ENCODE data around the gene AOPEP. TPM values are rescaled to one million over a fixed set of nuclear protein-coding genes. Genes with fewer than 3 reads are reported as not detected.
"Not testable (repeated sequence)": the region's sequence is repeated elsewhere in the genome, so short reads cannot be mapped to it uniquely, and the experiment has no call there.

Gene AOPEP
- total RNA-seq, 1 donor from 2014 or later, result 32.1 TPM

DNA sequence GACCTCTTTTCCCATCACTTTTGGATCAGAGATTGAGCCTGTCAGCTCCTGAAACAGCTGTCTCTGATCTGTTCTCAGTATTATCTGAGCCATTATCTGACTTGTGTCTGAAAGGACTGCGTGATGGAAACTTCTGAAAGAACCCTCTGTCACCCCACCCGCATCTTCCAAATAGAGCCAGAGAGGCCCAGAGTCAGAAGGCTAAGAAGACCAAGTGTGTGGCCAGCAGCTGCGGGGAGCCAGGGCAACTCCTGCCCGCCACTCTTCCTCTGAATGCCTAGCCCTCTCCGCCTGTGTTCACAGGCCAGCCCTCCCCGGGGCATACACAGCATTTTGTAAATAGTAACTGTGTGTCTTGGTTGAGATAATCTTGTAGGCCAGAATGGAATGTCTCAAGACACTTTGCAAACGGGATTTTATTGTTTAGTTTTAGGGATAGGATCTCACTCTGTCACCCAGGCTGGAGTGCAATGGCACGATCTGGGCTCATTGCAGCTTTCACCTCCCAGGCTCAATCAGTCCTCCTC lies 92.7 kb downstream of the AOPEP start:
- DNase-seq, result no peak

DNA sequence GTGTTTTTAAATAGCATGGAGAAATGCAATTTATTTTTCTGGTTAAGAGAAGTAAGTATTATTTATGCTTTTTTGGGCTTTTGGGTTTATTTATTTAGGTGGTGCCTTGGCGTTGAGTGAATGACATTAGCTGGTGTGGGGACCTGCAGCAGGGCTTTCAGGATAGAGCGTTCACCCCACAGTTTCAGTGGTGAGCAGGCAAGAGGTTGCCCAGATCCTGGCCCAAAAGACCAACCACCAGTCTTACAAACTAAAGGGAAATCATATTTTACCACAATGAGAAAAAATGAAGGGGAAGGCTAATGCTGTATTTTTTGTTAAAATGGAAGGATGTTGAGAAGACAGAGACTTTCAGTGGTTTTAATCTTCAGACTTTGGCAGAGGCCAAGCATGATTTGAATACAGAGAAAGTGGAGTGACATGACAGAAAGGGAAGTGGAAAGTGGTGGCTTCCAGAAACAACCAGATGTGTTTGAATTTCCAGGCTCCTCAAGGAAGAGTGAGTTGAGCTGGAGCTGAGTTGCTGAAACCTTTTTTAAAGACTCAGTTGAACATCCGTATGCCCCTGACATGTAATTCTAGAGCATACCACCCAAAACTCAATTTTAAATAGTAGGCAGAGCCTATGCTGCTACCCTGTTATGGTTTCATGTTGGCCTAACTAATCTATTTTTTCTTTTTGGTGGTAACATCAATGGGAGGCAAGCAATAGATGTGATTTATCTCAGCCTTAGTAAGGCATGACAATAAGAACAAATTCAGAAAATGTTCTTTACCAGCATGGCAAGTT lies 94.8 kb downstream of the AOPEP start:
- no peak for DNase-seq

- no peak for DNase-seq
These were observed 95.8 kb downstream of the AOPEP start for GRCh38 chr9:94822273-94822672.

GRCh38 chr9:94823710-94824109 lies 97.2 kb downstream of the AOPEP start:
- no peak for DNase-seq

DNA sequence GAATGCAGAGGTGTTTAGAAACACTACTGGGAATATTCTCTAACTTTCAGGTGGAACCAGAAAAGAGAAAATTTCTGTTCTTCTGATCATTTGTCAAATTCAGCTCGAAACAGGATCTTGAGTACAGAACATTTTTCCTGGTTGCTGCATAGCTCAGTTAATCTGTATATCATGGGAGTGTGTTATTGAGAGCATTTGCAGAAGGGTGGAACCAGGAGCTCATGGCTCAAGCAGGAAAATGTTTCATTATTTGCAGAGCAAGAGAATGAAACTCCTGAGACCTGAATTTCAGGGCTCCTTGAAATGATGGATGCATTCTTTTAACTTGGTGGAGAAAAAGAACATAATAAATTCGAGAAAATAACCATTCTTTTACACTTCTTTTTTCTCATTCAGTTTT lies 97.9 kb downstream of the AOPEP start:
- DNase-seq, result no peak

- no peak for DNase-seq
These were observed 98.6 kb downstream of the AOPEP start for GRCh38 chr9:94824913-94825610.

GRCh38 chr9:94825611-94825958 lies 99.1 kb downstream of the AOPEP start:
- DNase-seq, result no peak

GRCh38 chr9:94826044-94826443 lies 99.5 kb downstream of the AOPEP start:
- no peak for DNase-seq

DNA sequence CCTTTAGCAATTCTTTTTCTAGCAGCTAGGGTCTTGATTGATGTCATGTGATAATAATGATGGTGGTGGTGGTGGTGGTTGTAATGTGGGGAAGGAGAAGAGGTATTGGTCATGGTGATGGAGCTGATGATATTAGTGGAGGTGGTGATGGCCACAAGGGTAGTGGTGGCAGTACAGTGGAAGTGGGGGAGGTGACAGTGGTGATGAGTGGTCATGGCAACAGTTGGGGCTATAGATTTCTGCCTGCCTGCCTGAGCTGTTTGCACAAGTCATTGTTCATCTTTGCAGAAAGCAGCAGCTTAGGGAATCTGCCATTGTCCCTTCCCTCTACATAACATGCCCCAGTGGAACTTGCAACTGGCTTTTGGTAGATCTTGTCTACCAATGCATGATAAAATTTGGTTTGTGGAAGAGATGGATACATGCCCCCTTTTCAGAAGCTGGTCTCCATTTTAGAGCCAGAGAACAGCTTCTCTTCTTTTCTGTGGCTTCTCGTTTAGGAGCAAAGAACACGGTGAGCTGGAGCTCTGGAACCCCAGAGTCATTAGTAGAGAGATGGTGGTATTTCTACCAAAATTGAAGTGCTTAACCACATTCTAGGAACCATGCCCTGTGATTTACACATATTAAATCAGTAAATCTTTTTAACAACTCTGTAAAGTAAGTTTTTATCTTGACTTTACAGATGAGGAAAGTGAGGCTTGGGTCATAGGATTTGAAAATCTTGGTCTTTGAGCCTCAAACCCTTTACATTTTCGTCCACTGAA lies 100.3 kb downstream of the AOPEP start:
- DNase-seq, result no peak

GRCh38 chr9:94827584-94828304 lies 101.2 kb downstream of the AOPEP start:
- DNase-seq, result no peak

GRCh38 chr9:94829380-94830070 lies 103.0 kb downstream of the AOPEP start:
- DNase-seq, result no peak

DNA sequence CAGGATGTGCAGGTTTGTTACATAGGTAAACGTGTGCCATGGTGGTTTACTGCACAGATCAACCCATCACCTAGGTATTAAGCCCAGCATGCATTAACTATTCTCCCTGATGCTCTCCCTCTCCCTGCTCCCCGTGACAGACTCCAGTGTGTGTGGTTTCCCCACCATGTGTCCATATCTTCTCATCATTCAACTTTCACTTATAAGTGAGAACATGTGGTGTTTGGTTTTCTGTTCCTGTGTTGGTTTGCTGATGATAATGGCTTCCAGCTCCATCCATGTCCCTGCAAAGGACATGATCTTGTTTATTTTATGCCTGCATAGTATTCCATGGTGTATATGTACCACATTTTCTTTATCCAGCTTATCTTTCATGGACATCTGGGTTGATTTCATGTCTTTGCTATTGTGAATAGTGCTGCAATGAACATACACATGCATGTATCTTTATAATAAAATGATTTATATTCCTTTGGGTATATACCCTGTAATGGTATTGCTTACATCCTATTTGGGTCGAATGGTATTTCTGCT lies 103.6 kb downstream of the AOPEP start:
- DNase-seq, result not testable (repeated sequence)

GRCh38 chr9:94833802-94834201 lies 107.3 kb downstream of the AOPEP start:
- DNase-seq, result no peak

- no peak for DNase-seq
These were observed 110.9 kb downstream of the AOPEP start for GRCh38 chr9:94837404-94837803.

DNA sequence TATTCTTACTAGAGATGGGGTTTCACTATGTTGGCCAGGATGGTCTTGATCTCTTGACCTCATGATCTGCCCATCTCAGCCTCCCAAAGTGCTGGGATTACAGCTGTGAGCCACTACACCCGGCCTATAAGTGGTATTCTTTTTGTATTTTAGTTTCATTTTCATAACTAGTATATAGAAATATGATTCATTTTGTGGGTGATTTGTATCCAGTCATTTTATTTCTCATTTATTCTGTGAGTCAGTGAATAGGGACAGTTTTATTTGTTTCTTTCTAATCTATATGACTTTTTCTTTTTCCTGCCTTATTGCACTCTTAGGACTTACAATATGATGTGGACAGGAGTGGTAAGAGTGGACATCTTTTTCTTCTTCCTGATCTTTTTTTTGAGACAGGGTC lies 112.9 kb downstream of the AOPEP start:
- no peak for DNase-seq

DNA sequence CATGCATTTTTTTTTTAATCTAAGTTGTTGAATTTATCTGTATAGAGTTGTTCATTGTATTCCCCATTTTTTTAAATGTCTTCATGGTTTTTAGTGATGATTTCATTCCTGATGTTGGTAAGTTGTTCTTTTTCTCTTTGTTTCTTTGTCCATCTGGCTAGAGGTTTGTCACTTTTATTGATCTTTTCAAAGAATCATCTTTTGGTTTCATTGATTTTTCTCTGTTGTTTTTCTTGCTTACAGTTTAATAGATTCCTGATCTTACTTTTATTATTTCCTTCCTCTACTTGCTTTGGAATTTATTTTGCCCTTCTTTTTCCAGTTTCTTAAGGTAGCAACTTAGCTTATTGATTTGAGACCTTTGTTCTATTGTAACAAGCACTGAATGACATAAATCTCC lies 114.2 kb downstream of the AOPEP start:
- DNase-seq, result no peak

GRCh38 chr9:94843134-94843533 lies 116.6 kb downstream of the AOPEP start:
- DNase-seq, result no peak

DNA sequence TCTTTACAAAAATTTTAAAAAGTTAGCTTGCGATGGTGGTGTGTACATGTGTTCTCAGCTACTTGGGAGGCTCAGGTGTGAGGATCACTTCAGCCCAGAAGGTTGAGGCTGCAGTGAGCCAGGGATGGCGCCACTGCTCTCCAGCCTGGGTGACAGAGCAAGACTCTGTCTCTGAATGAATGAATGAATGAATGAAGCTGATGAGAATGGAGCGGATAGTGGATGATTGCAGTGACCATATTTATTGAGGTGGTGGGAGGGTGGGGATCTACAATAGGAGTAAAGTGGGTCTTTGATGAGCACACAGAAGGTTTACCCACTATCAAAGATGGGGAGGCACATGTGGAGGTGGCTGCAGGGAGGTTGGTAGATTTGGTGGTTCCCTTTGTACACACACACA lies 120.2 kb downstream of the AOPEP start:
- no peak for DNase-seq

- DNase-seq, result no peak
These were observed 121.0 kb downstream of the AOPEP start for GRCh38 chr9:94847486-94847885.

GRCh38 chr9:94848791-94849190 lies 122.3 kb downstream of the AOPEP start:
- DNase-seq, result not testable (repeated sequence)
